SK-N-MC (cell line): ENCODE measurements around the gene EFL1.

ENCODE experiments used
- EZH2 ChIP-seq: fragments of 200-600 bp; sonication (generic); IDR thresholded peaks from one replicate; pipeline ENCODE4 v1.6.1; 2017; ENCODE audit warnings: antibody characterized with exemption
- POLR2AphosphoS5 ChIP-seq: IDR thresholded peaks from 2 replicates; pipeline ENCODE4 v1.6.1; 2012; ENCODE audit warnings: mild to moderate bottlenecking, low read depth, low read length, borderline replicate concordance

DNA sequence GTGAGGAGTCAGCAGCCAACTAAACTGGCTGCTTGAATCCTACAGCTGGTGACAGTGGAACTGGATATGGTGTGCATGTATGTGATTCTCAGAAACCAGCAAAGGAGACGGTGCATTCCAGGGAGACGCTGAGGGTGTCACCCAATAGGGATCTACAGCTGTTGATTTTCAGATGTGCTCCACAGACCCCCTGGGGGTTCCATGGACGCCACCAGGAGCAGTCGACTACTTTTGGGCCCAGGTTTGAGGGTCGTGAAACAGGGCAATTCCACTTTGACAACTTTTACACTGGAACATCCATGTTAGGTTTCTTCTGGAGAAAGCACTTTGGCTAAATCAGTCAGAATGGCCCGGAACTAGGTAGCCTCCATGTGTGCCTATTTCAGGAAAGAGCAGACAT, 145.2 kb downstream of the EFL1 start:
- no peak for TF ChIP-seq EZH2
- no peak for TF ChIP-seq POLR2AphosphoS5
